H1 (cell line): ENCODE data around the gene CASQ2. TPM values are rescaled to one million over a fixed set of nuclear protein-coding genes. Genes with fewer than 3 reads are reported as not detected.

ENCODE experiments used
- CTCF ChIA-PET: fragments of 300-600 bp; sonication (Branson Sonifier 250); formaldehyde crosslinking; loops from one replicate; lab custom pipeline; 2021; ENCODE audit not compliant: partially characterized antibody; lab: Charles Lee
- POLR2A ChIA-PET: fragments of 300-600 bp; sonication (Branson Sonifier 250); formaldehyde crosslinking; loops from one replicate; lab custom pipeline; 2021; ENCODE audit warnings: inconsistent platforms; ENCODE audit not compliant: partially characterized antibody; lab: Charles Lee
- DNase-seq, 2 experiments: peaks; one replicate each; pipeline versions ENCODE4 v3.0.0 to v3.0.0-alpha.2; 2010 to 2022; ENCODE audit warnings: low spot score in 2 of 2, low read depth in 1 of 2, mixed read lengths in 1 of 2
- FAIRE-seq: peaks from 2 replicates; lab custom pipeline; 2011; peaks lifted over from hg19 to GRCh38; lab: Jason Lieb, UNC
- H2AFZ ChIP-seq: 2 replicates; pipeline ENCODE4 v1.8.1; 2012; ENCODE audit warnings: low read length, inconsistent platforms
- H2AK5ac ChIP-seq: 2 replicates; pipeline ENCODE4 v1.6.1; 2013; ENCODE audit warnings: low read depth, low read length
- H2BK120ac ChIP-seq: replicated peaks from 2 replicates; pipeline ENCODE3; 2013; ENCODE audit warnings: low read depth, low read length, inconsistent platforms
- H2BK12ac ChIP-seq: 2 replicates; pipeline ENCODE4 v1.6.1; 2013; ENCODE audit warnings: low read depth, low read length
- H2BK15ac ChIP-seq: 2 replicates; pipeline ENCODE4 v1.6.1; 2013; ENCODE audit warnings: low read length
- H2BK20ac ChIP-seq: 2 replicates; pipeline ENCODE4 v1.6.1; 2013; ENCODE audit warnings: low read length
- H2BK5ac ChIP-seq: 2 replicates; pipeline ENCODE4 v1.6.1; 2013; ENCODE audit warnings: low read depth, low read length
- H3K14ac ChIP-seq: 2 replicates; pipeline ENCODE4 v1.6.1; 2013; ENCODE audit warnings: inconsistent platforms; ENCODE audit not compliant: insufficient read length
- H3K18ac ChIP-seq: 2 replicates; pipeline ENCODE4 v1.6.1; 2013; ENCODE audit warnings: low read length; ENCODE audit errors: extremely low read depth
- H3K23ac ChIP-seq: 2 replicates; pipeline ENCODE4 v1.6.1; 2013; ENCODE audit warnings: inconsistent platforms; ENCODE audit not compliant: insufficient read length
- H3K23me2 ChIP-seq: 2 replicates; pipeline ENCODE4 v1.6.1; 2013; ENCODE audit warnings: low read depth, low read length
- H3K27ac ChIP-seq: 2 replicates; pipeline ENCODE4 v1.6.1; 2011; ENCODE audit warnings: low read depth, low read length, inconsistent platforms
- H3K27me3 ChIP-seq, 4 experiments: replicated peaks in 1 of 4; 1 replicate in 1 of 4; 2 replicates in 3 of 4; pipeline versions ENCODE4 v1.6.1 to v1.8.1; 2011 to 2013; ENCODE audit warnings: low read length in 3 of 4, mild to moderate bottlenecking in 3 of 4, inconsistent platforms in 2 of 4, mixed read lengths in 2 of 4, moderate library complexity in 1 of 4; ENCODE audit not compliant: control insufficient read depth in 3 of 4, insufficient read depth in 3 of 4; ENCODE audit errors: extremely low read depth in 1 of 4
- H3K36me3 ChIP-seq, 4 experiments: 2 replicates each; pipeline versions ENCODE4 v1.6.1 to v1.8.1; 2011 to 2013; ENCODE audit warnings: mild to moderate bottlenecking in 4 of 4, low read length in 3 of 4, moderate library complexity in 2 of 4, control low read depth in 1 of 4, inconsistent platforms in 1 of 4; ENCODE audit not compliant: insufficient read depth in 4 of 4, control insufficient read depth in 2 of 4
- H3K4ac ChIP-seq: replicated peaks from 2 replicates; pipeline ENCODE3; 2013; ENCODE audit warnings: low read length, low read depth, mixed read lengths, inconsistent platforms; ENCODE audit not compliant: insufficient read length
- H3K4me1 ChIP-seq, 4 experiments: replicated peaks in 1 of 4; 1 replicate in 1 of 4; 2 replicates in 3 of 4; pipeline versions ENCODE4 v1.6.1 to v1.8.1; 2011 to 2013; ENCODE audit warnings: low read length in 3 of 4, inconsistent platforms in 2 of 4, mixed read lengths in 1 of 4; ENCODE audit not compliant: insufficient read depth in 4 of 4, control insufficient read depth in 3 of 4
- H3K4me2 ChIP-seq, 2 experiments: 2 replicates each; pipeline versions ENCODE4 v1.6.1 to v1.8.1; 2011 to 2013; ENCODE audit warnings: low read depth in 2 of 2, low read length in 2 of 2, control low read depth in 1 of 2, inconsistent platforms in 1 of 2, mild to moderate bottlenecking in 1 of 2; ENCODE audit not compliant: insufficient read depth in 1 of 2
- H3K4me3 ChIP-seq, 4 experiments: fragments of 200-600, 300-600 bp in 1 of 4; sonication (generic), shearing (Covaris generic), sonication (Bioruptor Twin) in 1 of 4; 2 replicates each; pipeline versions ENCODE4 v1.5.1 to v1.8.1; 2011 to 2016; ENCODE audit warnings: low read length in 4 of 4, low read depth in 3 of 4, control low read depth in 2 of 4, inconsistent platforms in 2 of 4, mild to moderate bottlenecking in 2 of 4, mixed read lengths in 1 of 4, moderate library complexity in 1 of 4; ENCODE audit not compliant: insufficient read depth in 2 of 4; ENCODE audit errors: extremely low read depth in 1 of 4
- H3K56ac ChIP-seq: replicated peaks from 2 replicates; pipeline ENCODE3; 2013; ENCODE audit warnings: low read depth, mild to moderate bottlenecking, mixed read lengths, low read length, inconsistent platforms; ENCODE audit not compliant: insufficient read length
- H3K79me1 ChIP-seq: 2 replicates; pipeline ENCODE4 v1.6.1; 2013; ENCODE audit warnings: low read depth, low read length, control low read depth
- H3K79me2 ChIP-seq, 2 experiments: 2 replicates each; pipeline versions ENCODE4 v1.6.1 to v1.8.1; 2012 to 2013; ENCODE audit warnings: low read length in 2 of 2, mild to moderate bottlenecking in 2 of 2, inconsistent platforms in 1 of 2; ENCODE audit not compliant: insufficient read depth in 2 of 2, control insufficient read depth in 1 of 2
- H3K9ac ChIP-seq, 4 experiments: replicated peaks in 1 of 4; 1 replicate in 1 of 4; 2 replicates in 3 of 4; pipeline versions ENCODE4 v1.6.1 to v1.8.1; 2011 to 2013; ENCODE audit warnings: low read depth in 3 of 4, low read length in 3 of 4, control low read depth in 2 of 4, mild to moderate bottlenecking in 2 of 4, moderate library complexity in 2 of 4, inconsistent platforms in 1 of 4; ENCODE audit errors: extremely low read depth in 1 of 4
- H3K9me3 ChIP-seq, 2 experiments: 2 replicates each; pipeline versions ENCODE4 v1.6.1 to v1.8.1; 2012 to 2013; ENCODE audit warnings: mild to moderate bottlenecking in 2 of 2, moderate library complexity in 2 of 2, control low read depth in 1 of 2, inconsistent platforms in 1 of 2, low read depth in 1 of 2, low read length in 1 of 2, mixed read lengths in 1 of 2; ENCODE audit not compliant: insufficient read depth in 2 of 2
- H4K20me1 ChIP-seq, 2 experiments: replicated peaks in 1 of 2; 2 replicates each; pipeline versions ENCODE3 to v1.8.1; 2011 to 2013; ENCODE audit warnings: inconsistent platforms in 2 of 2, low read length in 2 of 2, mild to moderate bottlenecking in 1 of 2; ENCODE audit not compliant: insufficient read depth in 2 of 2, control insufficient read depth in 1 of 2
- H4K5ac ChIP-seq: 2 replicates; pipeline ENCODE4 v1.6.1; 2013; ENCODE audit warnings: low read length, low read depth, mixed read lengths, inconsistent platforms; ENCODE audit not compliant: insufficient read length
- H4K8ac ChIP-seq: 2 replicates; pipeline ENCODE4 v1.8.0; 2013; ENCODE audit warnings: mild to moderate bottlenecking, moderate library complexity, low read length, inconsistent platforms; ENCODE audit not compliant: insufficient read depth; ENCODE audit errors: extremely low read depth
- H4K91ac ChIP-seq: replicated peaks from 2 replicates; pipeline ENCODE3; 2013; ENCODE audit warnings: low read length, mixed read lengths, inconsistent platforms; ENCODE audit not compliant: insufficient read length
- WGBS, 2 experiments: shearing (Covaris generic) in 1 of 2; methylation state at CpG; one replicate each; pipeline versions ENCODE4 v1.1.6 to v1.1.7; 2013 to 2015; ENCODE audit warnings: low lambda C conversion rate in 2 of 2, mixed read lengths in 2 of 2, inconsistent platforms in 1 of 2, low coverage in 1 of 2, missing lambda C conversion rate in 1 of 2; ENCODE audit not compliant: insufficient replicate concordance in 2 of 2, insufficient coverage in 1 of 2, insufficient read length in 1 of 2; ENCODE audit errors: extremely low coverage in 1 of 2, missing lambda C conversion rate in 1 of 2; 5-methylcytosine and 5-hydroxymethylcytosine counted together
- polyA plus RNA-seq, 7 experiments: library from polyadenylated mRNA; depleted of rRNA in 3 of 7; stranded (reverse) in 5 of 7; unstranded in 2 of 7; fragments of >200 nt in 5 of 7; fragments of 200-250 nt in 2 of 7; gene quantifications; 1 replicate in 5 of 7; 2 replicates in 1 of 7; 4 replicates in 1 of 7; pipeline versions ENCODE4 v1.2.1 to v1.2.3, GENCODE V29; 2011 to 2013; ENCODE audit warnings: missing spikeins in 2 of 7, mixed read lengths in 2 of 7
- total RNA-seq: library from RNA; stranded (reverse); fragmentation: NEBNext Ultra II Directional; extraction: Animal tissue kit (Norgen Biotek cat#: 25700); gene quantifications from 2 replicates; pipeline ENCODE4 v1.2.1, GENCODE V29; 2021

Gene CASQ2
- total and polyA plus RNA-seq, 2 of the 8 experiments (the other 6 are each of a cell fraction or from before 2014, with no cell fraction given) = not detected

DNA sequence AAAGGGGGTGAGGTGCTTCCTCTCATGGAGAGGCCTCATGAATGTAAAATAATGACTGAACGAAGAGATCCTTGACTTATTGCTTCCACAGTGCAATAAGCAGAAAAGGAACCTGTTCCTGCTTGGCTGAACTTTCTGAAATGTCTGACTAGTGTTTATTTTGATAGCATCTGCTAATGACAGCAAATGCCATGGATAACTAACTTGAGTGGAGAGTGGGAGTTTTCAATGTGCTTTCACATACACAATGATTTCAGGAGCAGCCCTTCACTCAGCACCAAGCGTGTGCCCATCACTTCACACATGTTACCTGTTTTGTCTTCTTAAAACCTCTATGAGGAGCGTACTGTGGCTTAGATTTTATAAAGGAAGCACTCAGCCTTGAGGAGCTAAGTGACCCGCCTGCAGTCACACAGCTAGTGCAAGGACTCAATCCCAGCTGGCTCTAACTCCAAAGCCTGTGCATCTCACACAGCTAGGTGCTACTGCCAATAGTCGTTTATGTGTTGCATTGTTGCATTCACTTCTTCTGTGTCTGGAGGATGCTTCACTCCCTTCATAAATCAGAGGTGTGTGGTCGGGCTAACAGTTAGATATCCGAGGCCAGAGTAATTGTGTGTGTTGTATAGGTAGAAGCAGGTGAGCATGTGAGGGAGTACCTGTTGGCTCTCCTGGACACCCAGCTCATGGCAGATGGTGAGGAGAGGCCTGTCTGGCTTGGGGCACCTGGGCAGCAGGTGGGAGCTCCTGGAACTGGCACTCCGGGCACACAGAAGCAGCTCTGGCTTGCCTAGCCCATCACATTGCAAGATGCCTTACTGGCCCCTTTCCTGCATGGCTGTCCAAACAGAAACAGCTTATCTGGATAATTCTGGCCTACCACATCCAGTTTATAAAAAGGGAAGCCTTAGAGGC lies 12.8 kb downstream of the CASQ2 start:
- no peak overlapping the region for H3K4ac ChIP-seq
- H3K23ac ChIP-seq = no peak overlapping the region
- ChIA-PET POLR2A (no interaction called here), CTCF (interaction anchor here (0.9 to 1.9 kb wide), 6 partner anchors 9 to 146 kb away, joined by 3 to 11 read pairs (median 4); no protein-coding TSS in a partner anchor)
- H3K79me1 ChIP-seq = no peaks in the 10 kb centered on the region
- no peaks in the 10 kb centered on the region for H3K79me2 ChIP-seq
- no peak overlapping the region for H2BK15ac ChIP-seq
- no peaks in the 10 kb centered on the region for H3K4me1 ChIP-seq
- H3K9me3 ChIP-seq = no peaks in the 10 kb centered on the region; a peak in 1 of 4 replicates
- no peak overlapping the region for H3K56ac ChIP-seq
- no peak overlapping the region for H2AFZ ChIP-seq
- no peaks in the 10 kb centered on the region for H3K36me3 ChIP-seq
- no peak overlapping the region for H3K27ac ChIP-seq
- no peak overlapping the region for H2BK20ac ChIP-seq
- H3K14ac ChIP-seq = no peak overlapping the region
- H4K5ac ChIP-seq = no peak overlapping the region
- DNase-seq = no peak
- H3K4me2 ChIP-seq = no peak overlapping the region
- H2AK5ac ChIP-seq = no peak overlapping the region
- H3K9ac ChIP-seq = no peak overlapping the region
- no peaks in the 10 kb centered on the region for H4K20me1 ChIP-seq
- no peaks in the 10 kb centered on the region for H3K27me3 ChIP-seq
- FAIRE-seq = no peak
- 84% methylated on average over 8 of the region's 8 CpGs; no CpG with 5 or more reads in 1 of the 2 experiments for WGBS, 2 experiments
- no peak overlapping the region for H3K4me3 ChIP-seq
- H4K91ac ChIP-seq = no peak overlapping the region
- H3K18ac ChIP-seq = no peak overlapping the region
- no peak overlapping the region for H2BK5ac ChIP-seq
- no peaks in the 10 kb centered on the region for H3K23me2 ChIP-seq
- no peak overlapping the region for H4K8ac ChIP-seq
- H2BK120ac ChIP-seq = no peak overlapping the region
- H2BK12ac ChIP-seq = no peak overlapping the region
